Stimulated activated CD8-positive, alpha-beta memory T cell treated with anti-CD3 and anti-CD28 coated beads, Interleukin-7, amount 100 ng/mL, for 48 hours (primary cell): Measurements from ENCODE around the gene NTN4.
"Not testable (repeated sequence)": the region's sequence is repeated elsewhere in the genome, so short reads cannot be mapped to it uniquely, and the experiment has no call there.

Experiments used
- DNase-seq, 2 donors: peaks; one replicate each; pipeline ENCODE4 v3.0.0-alpha.2; 2020; ENCODE audit warnings: low read depth in 1 of 2; ENCODE audit errors: extremely low read depth in 1 of 2

NTN4 gene

GRCh38 chr12:95671265-95671664, 119.3 kb downstream of the NTN4 start:
- DNase-seq, result no peak

GRCh38 chr12:95663525-95663924, 127.0 kb downstream of the NTN4 start:
- DNase-seq, result no peak

- no peak for DNase-seq
Observed at GRCh38 chr12:95661360-95661759, 129.2 kb downstream of the NTN4 start.

- no peak for DNase-seq
Observed at GRCh38 chr12:95658386-95658785, 132.2 kb downstream of the NTN4 start.

- not testable (repeated sequence) for DNase-seq
Observed at GRCh38 chr12:95654665-95655064, 135.9 kb downstream of the NTN4 start.

- DNase-seq, result no peak
Observed at GRCh38 chr12:95653771-95654546, 136.6 kb downstream of the NTN4 start.

GRCh38 chr12:95651681-95652080, 138.9 kb downstream of the NTN4 start:
- no peak for DNase-seq

- no peak for DNase-seq
Observed at GRCh38 chr12:95648990-95649791, 141.4 kb downstream of the NTN4 start.

GRCh38 chr12:95646781-95647190, 143.8 kb downstream of the NTN4 start:
- no peak for DNase-seq

GRCh38 chr12:95643256-95643655, 147.3 kb downstream of the NTN4 start:
- DNase-seq, result no peak

GRCh38 chr12:95642583-95642982, 148.0 kb downstream of the NTN4 start:
- DNase-seq, result no peak

- DNase-seq, result no peak
Observed at GRCh38 chr12:95641299-95641952, 149.1 kb downstream of the NTN4 start.

GRCh38 chr12:95640516-95640915, 150.0 kb downstream of the NTN4 start:
- no peak for DNase-seq

- no peak for DNase-seq
Observed at GRCh38 chr12:95637471-95638155, 153.0 kb downstream of the NTN4 start.

- no peak for DNase-seq
Observed at GRCh38 chr12:95637010-95637409, 153.6 kb downstream of the NTN4 start.

GRCh38 chr12:95634622-95635621, 155.6 kb downstream of the NTN4 start:
- DNase-seq, result no peak

- DNase-seq, result no peak
Observed at GRCh38 chr12:95633732-95634465, 156.7 kb downstream of the NTN4 start.

GRCh38 chr12:95633049-95633731, 157.4 kb downstream of the NTN4 start:
- peak in 1 of 2 donors; percentile 10 for DNase-seq

GRCh38 chr12:95630496-95630895, 160.1 kb downstream of the NTN4 start:
- DNase-seq, result no peak
